Measurements from ENCODE around the gene CCDC167.

Gene CCDC167

GRCh38 chr6:37528541-37528940, 28.8 kb upstream of the CCDC167 start:
- DNase-seq: no peak

GRCh38 chr6:37525460-37526357, 26.0 kb upstream of the CCDC167 start:
- DNase-seq: no peak

GRCh38 chr6:37524970-37525318, 25.3 kb upstream of the CCDC167 start:
- DNase-seq: no peak

- DNase-seq: no peak
Measured at GRCh38 chr6:37524025-37524969, 24.6 kb upstream of the CCDC167 start.

GRCh38 chr6:37523412-37523811, 23.7 kb upstream of the CCDC167 start:
- DNase-seq: no peak

- DNase-seq: no peak
Measured at GRCh38 chr6:37522836-37523235, 23.1 kb upstream of the CCDC167 start.

- DNase-seq: no peak
Measured at GRCh38 chr6:37521674-37522073, 22.0 kb upstream of the CCDC167 start.

- DNase-seq: no peak
Measured at GRCh38 chr6:37520926-37521325, 21.2 kb upstream of the CCDC167 start.

GRCh38 chr6:37519461-37519860, 19.8 kb upstream of the CCDC167 start:
- no peak for DNase-seq

GRCh38 chr6:37518116-37518515, 18.4 kb upstream of the CCDC167 start:
- no peak for DNase-seq

- no peak for DNase-seq
Measured at GRCh38 chr6:37517411-37517812, 17.7 kb upstream of the CCDC167 start.

GRCh38 chr6:37516920-37517405, 17.3 kb upstream of the CCDC167 start:
- DNase-seq: peak; percentile 76 to 85

GRCh38 chr6:37516076-37516919, 16.6 kb upstream of the CCDC167 start:
- DNase-seq: peak; percentile 30 to 67

- no peak for DNase-seq
Measured at GRCh38 chr6:37515712-37516075, 16.0 kb upstream of the CCDC167 start.

GRCh38 chr6:37514837-37515236, 15.1 kb upstream of the CCDC167 start:
- no peak for DNase-seq

GRCh38 chr6:37514321-37514771, 14.7 kb upstream of the CCDC167 start:
- DNase-seq: no peak

- DNase-seq: no peak
Measured at GRCh38 chr6:37513576-37513975, 13.9 kb upstream of the CCDC167 start.

GRCh38 chr6:37513155-37513554, 13.5 kb upstream of the CCDC167 start:
- DNase-seq: no peak

- DNase-seq: no peak
Measured at GRCh38 chr6:37512400-37513011, 12.8 kb upstream of the CCDC167 start.

- DNase-seq: no peak
Measured at GRCh38 chr6:37511910-37512399, 12.3 kb upstream of the CCDC167 start.

- no peak for DNase-seq
Measured at GRCh38 chr6:37511201-37511600, 11.5 kb upstream of the CCDC167 start.

All from NCI-H526 (cell line).